ENCODE results near the gene KIF5C. TPM values are rescaled to one million over a fixed set of nuclear protein-coding genes. Genes with fewer than 3 reads are reported as not detected.

The KIF5C gene
- total RNA-seq, 2 experiments from 2014 or later, result 8.1 to 22.2 TPM

DNA sequence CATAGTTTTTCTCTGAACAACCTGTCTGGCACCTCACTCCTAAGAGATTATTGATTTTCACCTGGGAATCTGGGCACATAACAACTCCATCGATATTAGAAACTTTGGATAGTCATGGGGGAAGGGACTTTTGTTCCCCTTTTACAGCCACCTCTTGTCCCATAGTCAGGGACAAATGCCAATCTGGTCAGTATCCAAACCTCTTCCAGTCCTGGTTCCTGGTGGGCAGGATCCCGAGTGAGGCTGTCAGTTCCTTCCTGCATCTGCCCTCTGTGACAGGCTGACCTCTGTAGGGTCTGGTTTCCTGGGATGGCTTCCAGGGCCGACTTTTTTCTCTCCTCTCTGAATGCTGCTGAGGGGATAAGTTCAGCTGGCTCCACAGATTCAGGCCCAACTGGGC lies 11.0 kb downstream of the KIF5C start:
- Histone ChIP-seq H3K36me3 (ENCODE audit: insufficient read depth, low read length) (peaks cover 3% of the 10 kb centered on the region; the same call in 1 of the 2 replicates), H3K4me1 (ENCODE audit: insufficient read depth, low read length, poor library complexity, severe bottlenecking) (no peaks in the 10 kb centered on the region), H2AFZ (ENCODE audit: low read length) (no peak overlapping the region), H3K9me2 (ENCODE audit: insufficient read depth, low read length) (no peaks in the 10 kb centered on the region), H3K4me3 (ENCODE audit: low read depth, low read length, poor library complexity, severe bottlenecking) (no peak overlapping the region), H3K9me3 (ENCODE audit: low read length) (0 out of 2 replicates have a peak, but pooled peaks cover 2% of the 10 kb centered on the region), H3K79me2 (ENCODE audit: insufficient read depth, low read depth, low read length) (no peaks in the 10 kb centered on the region), H4K20me1 (ENCODE audit: insufficient read depth, low read length) (0 out of 2 replicates have a peak, but pooled peaks cover 4% of the 10 kb centered on the region), H3K4me2 (ENCODE audit: low read length) (no peak overlapping the region), H3K27ac (ENCODE audit: low read depth, low read length, poor library complexity, severe bottlenecking) (no peak overlapping the region)
- CTCF ChIA-PET (ENCODE audit: unreplicated experiment), result no interaction called here
- POLR2A ChIA-PET, result interaction anchor here (1.0 kb wide), 1 partner anchor 19 kb away, joined by 3 read pairs; no protein-coding TSS in a partner anchor
- BruUV-seq (replicated peaks), result no TSS peak
- no peak for DNase-seq (ENCODE audit: low spot score)
- TF ChIP-seq EZH2phosphoT487 (IDR thresholded peaks at IDR 0.05; ENCODE audit: borderline replicate concordance, low read depth, low read length), result no peak
- TF ChIP-seq, protein P1, sequence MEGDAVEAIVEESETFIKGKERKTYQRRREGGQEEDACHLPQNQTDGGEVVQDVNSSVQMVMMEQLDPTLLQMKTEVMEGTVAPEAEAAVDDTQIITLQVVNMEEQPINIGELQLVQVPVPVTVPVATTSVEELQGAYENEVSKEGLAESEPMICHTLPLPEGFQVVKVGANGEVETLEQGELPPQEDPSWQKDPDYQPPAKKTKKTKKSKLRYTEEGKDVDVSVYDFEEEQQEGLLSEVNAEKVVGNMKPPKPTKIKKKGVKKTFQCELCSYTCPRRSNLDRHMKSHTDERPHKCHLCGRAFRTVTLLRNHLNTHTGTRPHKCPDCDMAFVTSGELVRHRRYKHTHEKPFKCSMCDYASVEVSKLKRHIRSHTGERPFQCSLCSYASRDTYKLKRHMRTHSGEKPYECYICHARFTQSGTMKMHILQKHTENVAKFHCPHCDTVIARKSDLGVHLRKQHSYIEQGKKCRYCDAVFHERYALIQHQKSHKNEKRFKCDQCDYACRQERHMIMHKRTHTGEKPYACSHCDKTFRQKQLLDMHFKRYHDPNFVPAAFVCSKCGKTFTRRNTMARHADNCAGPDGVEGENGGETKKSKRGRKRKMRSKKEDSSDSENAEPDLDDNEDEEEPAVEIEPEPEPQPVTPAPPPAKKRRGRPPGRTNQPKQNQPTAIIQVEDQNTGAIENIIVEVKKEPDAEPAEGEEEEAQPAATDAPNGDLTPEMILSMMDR (conservative IDR thresholded peaks at IDR 0.05; ENCODE audit: low read length), result no peak
- intact Hi-C loops (cut with micrococcal nuclease; ENCODE audit: unreplicated experiment), result no loop called here

GRCh38 chr2:148887350-148888002 lies 12.4 kb downstream of the KIF5C start:
- Histone ChIP-seq H3K27ac (ENCODE audit: low read depth, low read length, poor library complexity, severe bottlenecking) (no peak overlapping the region), H3K4me1 (ENCODE audit: insufficient read depth, low read length, poor library complexity, severe bottlenecking) (no peaks in the 10 kb centered on the region), H4K20me1 (ENCODE audit: insufficient read depth, low read length) (0 out of 2 replicates have a peak, but pooled peaks cover 4% of the 10 kb centered on the region), H2AFZ (ENCODE audit: low read length) (no peak overlapping the region), H3K4me2 (ENCODE audit: low read length) (no peak overlapping the region), H3K36me3 (ENCODE audit: insufficient read depth, low read length) (no peaks in the 10 kb centered on the region; the same call in 1 of the 2 replicates), H3K9me3 (ENCODE audit: low read length) (peaks cover 7% of the 10 kb centered on the region), H3K9me2 (ENCODE audit: insufficient read depth, low read length) (no peaks in the 10 kb centered on the region), H3K4me3 (ENCODE audit: low read depth, low read length, poor library complexity, severe bottlenecking) (no peak overlapping the region), H3K79me2 (ENCODE audit: insufficient read depth, low read depth, low read length) (no peaks in the 10 kb centered on the region)
- CTCF ChIA-PET (ENCODE audit: unreplicated experiment), result interaction anchor here (0.6 kb wide), 2 partner anchors 65 to 441 kb away, joined by 3 to 10 read pairs; no protein-coding TSS in a partner anchor
- POLR2A ChIA-PET, result no interaction called here
- intact Hi-C loops (cut with micrococcal nuclease; ENCODE audit: unreplicated experiment), result no loop called here
- DNase-seq (ENCODE audit: low spot score), result no peak
- no TSS peak for BruUV-seq (replicated peaks)
- TF ChIP-seq EZH2phosphoT487 (IDR thresholded peaks at IDR 0.05; ENCODE audit: borderline replicate concordance, low read depth, low read length), result no peak
- TF ChIP-seq, protein P1 (conservative IDR thresholded peaks at IDR 0.05; ENCODE audit: low read length), result no peak

GRCh38 chr2:148888003-148888501 lies 13.0 kb downstream of the KIF5C start:
- no peak for DNase-seq (ENCODE audit: low spot score)
- BruUV-seq (replicated peaks), result no TSS peak
- H3K9me2 ChIP-seq (ENCODE audit: insufficient read depth, low read length), result no peaks in the 10 kb centered on the region
- ChIA-PET CTCF (ENCODE audit: unreplicated experiment) (interaction anchor here (0.6 kb wide), 2 partner anchors 64 to 442 kb away, joined by 3 to 10 read pairs; no protein-coding TSS in a partner anchor), POLR2A (no interaction called here)
- no peak overlapping the region for H3K27ac ChIP-seq (ENCODE audit: low read depth, low read length, poor library complexity, severe bottlenecking)
- H4K20me1 ChIP-seq (ENCODE audit: insufficient read depth, low read length), result 0 out of 2 replicates have a peak, but pooled peaks cover 4% of the 10 kb centered on the region
- H3K79me2 ChIP-seq (ENCODE audit: insufficient read depth, low read depth, low read length), result no peaks in the 10 kb centered on the region
- H3K4me1 ChIP-seq (ENCODE audit: insufficient read depth, low read length, poor library complexity, severe bottlenecking), result no peaks in the 10 kb centered on the region
- no peak overlapping the region for H3K4me2 ChIP-seq (ENCODE audit: low read length)
- H2AFZ ChIP-seq (ENCODE audit: low read length), result no peak overlapping the region
- no peak for TF ChIP-seq EZH2phosphoT487 (IDR thresholded peaks at IDR 0.05; ENCODE audit: borderline replicate concordance, low read depth, low read length)
- TF ChIP-seq, protein P1 (conservative IDR thresholded peaks at IDR 0.05; ENCODE audit: low read length), result no peak
- H3K36me3 ChIP-seq (ENCODE audit: insufficient read depth, low read length), result no peaks in the 10 kb centered on the region; the same call in 1 of the 2 replicates
- peaks cover 8% of the 10 kb centered on the region for H3K9me3 ChIP-seq (ENCODE audit: low read length)
- no peak overlapping the region for H3K4me3 ChIP-seq (ENCODE audit: low read depth, low read length, poor library complexity, severe bottlenecking)
- intact Hi-C loops (cut with micrococcal nuclease; ENCODE audit: unreplicated experiment), result no loop called here

Measured in OCI-LY7 (cell line).